IPS-15b (cell line): ENCODE results near the gene AGER.

ENCODE experiments used
- H3K27me3 ChIP-seq: one replicate; pipeline ENCODE4 v1.6.1; 2013; ENCODE audit warnings: low read length; ENCODE audit not compliant: control insufficient read depth, insufficient read depth
- H3K36me3 ChIP-seq: one replicate; pipeline ENCODE4 v1.6.1; 2013; ENCODE audit warnings: low read length; ENCODE audit not compliant: control insufficient read depth, insufficient read depth
- H3K4me1 ChIP-seq: one replicate; pipeline ENCODE4 v1.6.1; 2013; ENCODE audit warnings: mild to moderate bottlenecking, low read length; ENCODE audit not compliant: control insufficient read depth, insufficient read depth
- H3K4me3 ChIP-seq: one replicate; pipeline ENCODE4 v1.5.1; 2013; ENCODE audit warnings: low read depth, low read length
- H3K9ac ChIP-seq: one replicate; pipeline ENCODE4 v1.6.1; 2013; ENCODE audit warnings: low read depth, mild to moderate bottlenecking, low read length
- H3K9me3 ChIP-seq: one replicate; pipeline ENCODE4 v1.6.1; 2013; ENCODE audit warnings: mild to moderate bottlenecking, low read length; ENCODE audit not compliant: control insufficient read depth, insufficient read depth

Gene AGER

GRCh38 chr6:32171234-32171633, 12.8 kb downstream of the AGER start:
- Histone ChIP-seq H3K9ac (no peak overlapping the region), H3K27me3 (no peaks in the 10 kb centered on the region), H3K36me3 (peaks cover 21% of the 10 kb centered on the region), H3K4me1 (peaks cover 9% of the 10 kb centered on the region), H3K9me3 (no peaks in the 10 kb centered on the region), H3K4me3 (no peak overlapping the region)

DNA sequence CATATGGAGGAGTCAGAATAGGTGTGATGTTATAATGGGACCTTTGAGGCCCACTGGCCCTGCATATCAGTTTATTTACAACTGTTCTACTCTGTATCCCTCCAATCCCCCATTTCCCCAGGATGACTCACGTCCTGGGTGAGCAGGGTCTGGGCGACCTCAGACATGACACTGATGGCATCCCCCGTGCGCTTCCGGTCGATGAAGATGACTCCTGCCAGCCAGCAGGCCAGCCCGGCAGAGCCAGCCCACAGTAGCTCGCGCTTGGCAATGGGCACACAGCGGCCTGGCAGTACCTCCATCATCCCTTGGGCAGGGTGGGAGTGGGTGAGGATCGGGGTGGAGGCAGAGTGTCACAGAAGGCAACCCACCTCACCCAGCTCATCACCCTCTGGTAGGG, 13.8 kb downstream of the AGER start:
- Histone ChIP-seq H3K9me3 (no peaks in the 10 kb centered on the region), H3K27me3 (no peaks in the 10 kb centered on the region), H3K4me1 (peaks cover 12% of the 10 kb centered on the region), H3K36me3 (peaks cover 21% of the 10 kb centered on the region), H3K9ac (no peak overlapping the region), H3K4me3 (no peak overlapping the region)

- no peak overlapping the region for H3K9ac ChIP-seq
- H3K36me3 ChIP-seq: peaks cover 21% of the 10 kb centered on the region
- H3K27me3 ChIP-seq: no peaks in the 10 kb centered on the region
- H3K4me3 ChIP-seq: no peak overlapping the region
- peaks cover 12% of the 10 kb centered on the region for H3K4me1 ChIP-seq
- no peaks in the 10 kb centered on the region for H3K9me3 ChIP-seq
Measured at GRCh38 chr6:32168807-32169591, 15.1 kb downstream of the AGER start.

- no peak overlapping the region for H3K4me3 ChIP-seq
- H3K4me1 ChIP-seq: peaks cover 9% of the 10 kb centered on the region
- peaks cover 21% of the 10 kb centered on the region for H3K36me3 ChIP-seq
- H3K27me3 ChIP-seq: no peaks in the 10 kb centered on the region
- H3K9ac ChIP-seq: no peak overlapping the region
- H3K9me3 ChIP-seq: no peaks in the 10 kb centered on the region
Measured at GRCh38 chr6:32168350-32168749, 15.7 kb downstream of the AGER start.

GRCh38 chr6:32167761-32168262, 16.2 kb downstream of the AGER start:
- no peaks in the 10 kb centered on the region for H3K9me3 ChIP-seq
- no peak overlapping the region for H3K9ac ChIP-seq
- H3K4me3 ChIP-seq: no peak overlapping the region
- no peaks in the 10 kb centered on the region for H3K27me3 ChIP-seq
- peaks cover 21% of the 10 kb centered on the region for H3K36me3 ChIP-seq
- peaks cover 7% of the 10 kb centered on the region for H3K4me1 ChIP-seq

GRCh38 chr6:32167154-32167760, 16.8 kb downstream of the AGER start:
- peaks cover 7% of the 10 kb centered on the region for H3K4me1 ChIP-seq
- no peaks in the 10 kb centered on the region for H3K27me3 ChIP-seq
- H3K4me3 ChIP-seq: peak overlapping the region; percentile 37
- H3K9me3 ChIP-seq: no peaks in the 10 kb centered on the region
- H3K36me3 ChIP-seq: peaks cover 21% of the 10 kb centered on the region
- H3K9ac ChIP-seq: peak overlapping the region; percentile 60

GRCh38 chr6:32166411-32167061, 17.5 kb downstream of the AGER start:
- Histone ChIP-seq H3K27me3 (no peaks in the 10 kb centered on the region), H3K36me3 (peaks cover 23% of the 10 kb centered on the region), H3K4me3 (peak overlapping the region; percentile 37), H3K9ac (peak overlapping the region; percentile 60), H3K4me1 (peaks cover 7% of the 10 kb centered on the region), H3K9me3 (no peaks in the 10 kb centered on the region)

DNA sequence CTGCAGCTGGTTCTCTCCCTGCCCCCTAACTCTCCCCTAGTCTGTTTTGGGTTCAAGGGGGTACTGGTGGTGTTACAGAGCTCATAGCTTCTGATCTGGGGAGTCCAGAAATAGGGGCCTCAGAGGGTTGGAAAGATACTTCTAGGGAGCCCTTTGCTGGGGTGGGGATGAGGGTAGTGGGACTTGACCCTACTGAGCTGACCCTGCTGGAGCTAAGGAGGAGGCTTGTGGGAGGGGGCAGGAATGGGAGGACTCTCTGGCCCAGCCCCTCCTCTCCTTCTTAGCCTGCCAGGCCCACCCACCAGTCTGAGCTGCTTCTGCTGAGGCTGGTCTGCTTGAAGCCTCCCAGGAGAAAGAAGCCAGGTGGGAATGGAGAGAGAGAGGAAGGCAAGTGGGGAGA, 19.8 kb downstream of the AGER start, which contains the start of gene EGFL8:
Gene EGFL8, plus strand, starts transcription at position 301 of the 400 bp plus-strand sequence. CDS start 1,571 bp downstream, outside the sequence.
- Histone ChIP-seq H3K36me3 (peaks cover 7% of the 10 kb centered on the region), H3K27me3 (no peaks in the 10 kb centered on the region), H3K4me3 (no peak within 1 kb of the TSS), H3K4me1 (peaks cover 7% of the 10 kb centered on the region), H3K9ac (no peak within 1 kb of the TSS), H3K9me3 (no peaks in the 10 kb centered on the region)

- no peak overlapping the region for H3K9ac ChIP-seq
- no peaks in the 10 kb centered on the region for H3K9me3 ChIP-seq
- H3K4me3 ChIP-seq: no peak overlapping the region
- H3K36me3 ChIP-seq: peaks cover 4% of the 10 kb centered on the region
- H3K4me1 ChIP-seq: peaks cover 7% of the 10 kb centered on the region
- no peaks in the 10 kb centered on the region for H3K27me3 ChIP-seq
Measured at GRCh38 chr6:32163559-32164258, 20.3 kb downstream of the AGER start.

DNA sequence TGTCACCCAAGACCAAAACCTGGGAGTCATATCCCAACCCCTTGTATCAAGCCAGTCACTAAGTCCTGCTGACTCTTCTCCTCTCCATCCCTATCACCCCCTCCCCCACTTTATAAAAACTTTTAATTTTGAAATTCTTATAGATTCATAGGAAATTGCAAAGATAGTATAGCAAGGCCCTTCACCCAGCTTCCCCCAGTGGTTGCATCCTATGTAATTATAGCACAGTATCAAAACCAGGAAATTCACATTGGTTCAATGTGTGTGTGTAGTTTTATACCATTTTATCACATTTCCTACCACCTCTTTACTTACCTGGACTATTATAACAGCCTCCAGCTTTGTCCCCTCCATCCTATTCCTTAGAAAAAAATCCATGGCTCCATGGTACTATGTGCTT, 26.0 kb downstream of the AGER start:
- no peak overlapping the region for H3K9ac ChIP-seq
- peaks cover 2% of the 10 kb centered on the region for H3K27me3 ChIP-seq
- H3K4me3 ChIP-seq: no peak overlapping the region
- H3K4me1 ChIP-seq: peaks cover 3% of the 10 kb centered on the region
- H3K9me3 ChIP-seq: no peaks in the 10 kb centered on the region
- peaks cover 12% of the 10 kb centered on the region for H3K36me3 ChIP-seq

DNA sequence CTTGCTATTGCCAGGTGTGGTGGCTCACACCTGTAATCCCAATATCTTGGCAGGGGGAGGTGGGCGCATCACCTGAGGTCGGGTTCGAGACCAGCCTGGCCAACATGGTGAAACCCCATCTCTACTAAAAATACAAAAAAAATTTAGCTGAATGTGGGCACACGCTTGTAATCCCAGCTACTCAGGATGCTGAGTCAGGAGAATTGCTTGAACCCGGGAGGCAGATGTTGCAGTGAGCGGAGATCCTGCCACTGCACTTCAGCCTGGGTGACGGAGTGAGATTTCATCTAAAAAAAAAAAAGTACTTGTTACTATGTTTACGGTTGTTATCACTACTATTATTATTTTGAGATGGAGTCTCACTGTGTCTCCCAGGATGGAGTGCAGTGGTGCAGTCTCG, 27.2 kb downstream of the AGER start:
- no peak overlapping the region for H3K9ac ChIP-seq
- H3K27me3 ChIP-seq: peaks cover 14% of the 10 kb centered on the region
- no peaks in the 10 kb centered on the region for H3K9me3 ChIP-seq
- peaks cover 9% of the 10 kb centered on the region for H3K36me3 ChIP-seq
- peaks cover 13% of the 10 kb centered on the region for H3K4me1 ChIP-seq
- no peak overlapping the region for H3K4me3 ChIP-seq
